Gastrocnemius medialis (tissue), 4 donors: ENCODE measurements around the gene MGAT5B. TPM values are rescaled to one million over a fixed set of nuclear protein-coding genes. Genes with fewer than 3 reads are reported as not detected.

Experiments
- ATAC-seq, 2 donors: fragments of 150-250 bp; one replicate each; pipeline ENCODE4 v1.9.1; 2016
- DNase-seq, 2 donors: peaks; one replicate each; pipeline ENCODE4 v3.0.0-alpha.2; 2019
- H3K27ac ChIP-seq, 4 donors: fragments of 200-600 bp; sonication (generic); 1 replicate in 1 of 4; 2 replicates in 3 of 4; pipeline ENCODE4 v1.5.1; 2016 to 2018; ENCODE audit warnings: mild to moderate bottlenecking in 2 of 4, moderate library complexity in 1 of 4
- H3K27me3 ChIP-seq, 3 donors: fragments of 200-600 bp; sonication (generic) in 2 of 3; 1 replicate in 1 of 3; 2 replicates in 2 of 3; pipeline versions ENCODE4 v1.5.1 to v1.6.0; 2016 to 2019; ENCODE audit warnings: mild to moderate bottlenecking in 1 of 3, moderate library complexity in 1 of 3
- H3K36me3 ChIP-seq, 2 donors: fragments of 200-600 bp; sonication (generic) in 1 of 2; one replicate each; pipeline ENCODE4 v1.5.1; 2017 to 2018
- H3K4me1 ChIP-seq, 2 donors: fragments of 200-600 bp; sonication (generic) in 1 of 2; one replicate each; pipeline ENCODE4 v1.5.1; 2016 to 2017; ENCODE audit warnings: mild to moderate bottlenecking in 2 of 2
- H3K4me3 ChIP-seq, 4 donors: fragments of 200-600 bp; sonication (generic) in 3 of 4; 1 replicate in 1 of 4; 2 replicates in 3 of 4; pipeline ENCODE4 v1.5.1; 2016 to 2019; ENCODE audit warnings: mild to moderate bottlenecking in 2 of 4
- H3K9me3 ChIP-seq, 3 donors: fragments of 200-600 bp; sonication (generic) in 2 of 3; 1 replicate in 1 of 3; 2 replicates in 2 of 3; pipeline ENCODE4 v1.5.1; 2016 to 2019
- CTCF ChIP-seq, 5 experiments: fragments of 450-650 bp in 3 of 5; fragments of 200-600 bp in 2 of 5; sonication (generic) in 2 of 5; IDR thresholded peaks in 4 of 5; conservative IDR thresholded peaks in 1 of 5; 1 replicate in 4 of 5; 2 replicates in 1 of 5; pipeline ENCODE4 v1.5.1; 2016 to 2019; ENCODE audit warnings: antibody characterized with exemption in 5 of 5, mild to moderate bottlenecking in 3 of 5, moderate library complexity in 3 of 5
- POLR2A ChIP-seq, 2 donors: fragments of 450-650 bp; IDR thresholded peaks; one replicate each; pipeline ENCODE4 v1.6.1; 2017; ENCODE audit warnings: antibody characterized with exemption in 2 of 2, mild to moderate bottlenecking in 2 of 2, moderate library complexity in 2 of 2
- in situ Hi-C, 4 donors: fragments of 200-750 bp; cut with MboI; loops; one replicate each; pipeline versions ENCODE4 v1.15.0 to v1.8.0; 2017; ENCODE audit warnings: low sequenced_read_pairs in 4 of 4
- intact Hi-C: fragments of 100-400 bp; cut with DNase I; formaldehyde crosslinking; loops from one replicate; pipeline ENCODE4 v1.15.1; 2023; ENCODE audit warnings: low total_unique reads
- total RNA-seq, 4 donors: library from RNA; depleted of rRNA; stranded (reverse); fragments of >200 nt; gene quantifications; one replicate each; pipeline versions ENCODE4 v1.1.0 to v1.2.3, GENCODE V29; 2016

The MGAT5B gene
- total RNA-seq, 4 donors from 2014 or later, result not detected

- H3K36me3 ChIP-seq, result no peaks in the 10 kb centered on the region
- ATAC-seq, result no peak
- intact Hi-C loops (no loop called here), in situ Hi-C loops (no loop called here)
- DNase-seq, result no peak
- peaks cover 6 to 14% (median 6%) of the 10 kb centered on the region in 3 donors for H3K27me3 ChIP-seq
- no peak overlapping the region for H3K4me3 ChIP-seq
- H3K4me1 ChIP-seq, result no peaks in the 10 kb centered on the region
- TF ChIP-seq POLR2A (IDR thresholded peaks at IDR 0.05), result no peak
- no peak for TF ChIP-seq CTCF (IDR thresholded peaks at IDR 0.05 in 4 of 5, conservative IDR thresholded peaks at IDR 0.05 in 1 of 5)
- H3K9me3 ChIP-seq, result no peaks in the 10 kb centered on the region
- H3K27ac ChIP-seq, result no peak overlapping the region
Observed at GRCh38 chr17:76998839-76999238, 130.6 kb downstream of the MGAT5B start.

Other genes starting within 250 kb of the MGAT5B start
- gene ST6GALNAC1, start 224.6 kb upstream of the MGAT5B start, total RNA-seq, result 1 to 10 TPM; 1.5 to 4.3 (median 2.0) TPM
- gene MXRA7, start 157.4 kb upstream of the MGAT5B start, total RNA-seq, result 10 to 100 TPM; 24.3 to 43.0 (median 30.6) TPM
- 10 to 100 TPM; 29.7 to 42.9 (median 41.7) TPM for gene JMJD6, start 141.8 kb upstream of the MGAT5B start, total RNA-seq
- gene METTL23, start 141.6 kb upstream of the MGAT5B start, total RNA-seq, result 10 to 100 TPM; 23.9 to 35.5 (median 29.7) TPM
- gene SRSF2, start 131.1 kb upstream of the MGAT5B start, total RNA-seq, result 100 to 1,000 TPM in 2 of 4 donors, 10 to 100 TPM in 2; 75.0 to 148 (median 90.4) TPM
- 10 to 100 TPM; 14.0 to 24.2 (median 19.5) TPM for gene MFSD11, start 130.3 kb upstream of the MGAT5B start, total RNA-seq